ENCODE data around the gene HMGCLL1.

Gene HMGCLL1
- 0 to 0.18 (median 0) reads per million in 18 experiments for total RNA-seq

DNA sequence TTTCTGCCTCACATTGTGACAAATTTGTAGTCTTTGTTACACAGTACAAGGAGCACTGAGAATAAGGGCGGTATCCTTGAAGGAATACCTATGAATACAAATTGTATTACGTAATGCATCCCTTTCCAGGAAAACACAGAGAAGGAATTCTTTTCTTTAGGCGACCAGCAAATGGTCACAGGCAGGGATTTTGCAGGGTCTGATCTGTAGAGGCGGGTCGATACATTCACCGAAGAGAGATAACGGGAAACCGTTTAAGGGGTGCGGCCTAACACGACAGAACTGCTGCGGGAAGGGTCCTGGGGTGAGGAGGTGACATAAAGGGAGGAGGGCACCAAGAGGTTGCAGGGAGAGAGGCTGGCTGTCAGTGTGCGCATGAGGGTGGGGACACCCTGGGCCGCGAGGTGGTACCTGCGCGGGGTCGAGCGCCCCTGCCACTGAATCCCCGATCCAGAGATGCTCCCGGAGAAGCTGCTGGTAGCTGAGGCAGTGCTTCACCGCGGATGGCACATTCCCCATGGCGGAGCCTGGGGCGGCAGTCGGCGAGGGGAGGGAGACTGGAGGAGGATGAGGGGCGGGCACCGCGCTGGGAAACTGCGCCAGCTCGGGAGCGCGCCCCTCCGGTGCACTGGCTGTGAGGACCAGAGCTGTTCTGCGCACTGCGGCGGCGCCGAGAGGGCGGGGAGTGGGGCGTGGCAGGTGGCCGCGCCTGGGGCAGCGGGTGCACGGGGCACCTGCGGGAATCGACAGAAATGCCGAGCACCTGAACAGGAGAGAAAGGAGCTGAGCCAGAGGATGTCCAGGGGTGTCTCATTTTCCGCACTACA is at the start of gene HMGCLL1:
TSS of gene HMGCLL1 (minus strand) at position 656 of the 827 bp plus-strand sequence. CDS start at position 519, 137 bp downstream.
- no peak for DNase-seq

DNA sequence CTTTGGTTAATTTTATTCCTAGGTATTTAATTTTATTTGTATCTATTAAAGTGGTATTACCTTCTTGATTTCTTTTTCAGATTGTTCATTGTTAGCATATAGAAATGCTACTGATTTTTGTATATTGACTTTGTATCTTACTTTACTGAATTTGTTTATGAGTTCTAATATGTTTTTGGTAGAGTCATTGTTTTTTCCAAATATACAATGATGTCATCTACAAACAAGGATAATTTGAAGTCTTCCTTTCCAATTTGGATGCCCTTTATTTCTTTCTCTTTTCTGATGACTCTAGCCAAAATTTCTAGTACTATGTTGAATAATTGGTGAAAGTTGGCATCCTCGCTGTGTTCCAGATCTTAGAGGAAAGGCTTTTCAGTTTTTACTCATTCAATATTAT is 43.0 kb upstream of the HMGCLL1 start:
- no peak for DNase-seq

DNA sequence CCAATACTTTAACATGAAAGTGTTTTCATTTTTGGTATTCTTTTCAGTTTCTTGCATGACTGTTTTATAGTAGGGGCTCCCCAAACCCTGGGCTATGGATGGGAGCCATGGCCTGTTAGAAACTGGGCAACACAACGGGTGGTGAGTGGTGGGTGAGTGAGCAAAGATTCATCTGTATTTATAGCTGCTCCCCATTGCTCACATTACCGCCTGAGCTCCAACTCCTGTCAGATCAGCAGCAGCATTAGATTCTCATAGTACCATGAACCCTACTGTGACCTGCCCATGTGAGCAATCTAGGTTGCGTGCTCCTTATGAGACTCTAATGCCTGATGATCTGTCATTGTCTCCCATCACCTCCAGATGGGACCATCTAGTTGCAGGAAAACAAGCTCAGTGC is 42.3 kb upstream of the HMGCLL1 start:
- no peak for DNase-seq

DNA sequence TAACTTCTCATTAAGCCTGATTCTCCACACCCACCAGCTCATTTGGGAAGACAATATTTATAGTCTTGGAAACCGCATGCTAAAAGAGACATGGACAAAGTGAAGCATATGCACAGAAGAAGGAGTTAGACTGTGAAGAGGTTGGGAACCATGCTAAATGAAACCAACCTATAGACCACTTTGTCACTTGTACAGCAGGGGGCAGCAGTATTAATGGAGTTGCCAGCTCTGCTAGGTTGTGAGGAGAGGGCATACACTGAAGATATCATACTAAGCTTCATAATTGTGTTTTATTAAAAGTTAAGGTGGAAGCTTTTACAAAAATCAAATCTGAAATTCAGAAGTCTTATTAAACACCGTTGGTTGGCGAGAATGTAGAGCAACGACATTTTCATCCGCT is 38.3 kb upstream of the HMGCLL1 start:
- DNase-seq, result peak in 1 of 2 donors; percentile 11

DNA sequence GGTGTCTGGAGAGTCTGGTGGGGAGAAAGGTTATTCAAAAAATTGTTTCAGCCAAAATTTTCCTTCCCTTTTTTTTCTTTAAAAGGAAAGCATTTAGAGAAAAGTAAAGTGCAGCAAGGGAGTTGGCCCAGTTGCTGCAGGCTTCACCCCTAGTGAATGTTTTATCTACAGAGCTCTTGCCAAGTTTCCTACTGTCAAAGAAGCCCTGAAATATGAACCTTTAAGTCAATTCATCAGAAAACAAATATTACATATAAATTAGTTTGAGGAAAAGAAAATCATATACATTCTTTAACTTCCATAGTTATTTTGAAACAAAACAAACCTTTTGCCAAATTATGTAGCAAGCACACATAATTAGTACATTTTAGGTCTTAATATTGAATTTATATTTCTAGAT is 25.0 kb upstream of the HMGCLL1 start:
- DNase-seq, result no peak

DNA sequence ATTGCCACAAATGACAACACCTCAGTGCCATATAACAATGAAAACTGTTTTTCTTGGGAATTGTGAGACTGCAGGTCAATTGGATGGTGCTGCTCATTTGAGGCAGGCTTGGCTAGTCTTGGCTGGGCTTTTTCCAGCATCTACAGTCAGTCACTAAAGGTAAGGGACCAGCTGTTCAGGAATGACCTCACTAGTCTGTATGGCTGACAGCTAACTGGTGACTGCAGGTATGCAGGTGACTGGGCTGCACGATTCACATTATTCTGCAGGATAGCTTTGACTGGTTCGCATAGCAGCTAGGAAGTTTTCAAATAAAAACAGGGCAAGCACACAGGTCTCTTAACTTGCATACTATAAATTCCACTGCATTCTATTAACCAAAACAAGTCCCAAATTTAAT is 22.1 kb upstream of the HMGCLL1 start:
- no peak for DNase-seq

DNA sequence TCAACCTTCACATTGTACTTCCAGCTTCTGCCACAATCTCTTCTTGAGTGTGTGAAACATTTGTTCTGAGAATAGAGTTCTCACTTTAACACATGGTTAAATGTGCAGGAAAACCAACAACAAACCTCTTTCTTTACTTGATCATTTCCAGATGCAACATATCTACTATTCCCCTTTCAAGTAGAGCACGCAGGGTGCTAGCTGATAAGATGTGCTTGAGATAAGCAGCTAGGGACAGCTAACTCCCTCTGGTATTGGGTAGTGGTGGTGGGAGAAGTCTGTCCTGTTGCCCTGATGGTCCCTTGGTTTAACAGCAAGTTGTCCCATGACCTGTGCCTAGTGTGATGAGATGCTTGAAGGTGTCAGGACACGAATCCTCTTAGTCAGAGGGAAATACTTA is 15.4 kb upstream of the HMGCLL1 start:
- DNase-seq, result no peak

DNA sequence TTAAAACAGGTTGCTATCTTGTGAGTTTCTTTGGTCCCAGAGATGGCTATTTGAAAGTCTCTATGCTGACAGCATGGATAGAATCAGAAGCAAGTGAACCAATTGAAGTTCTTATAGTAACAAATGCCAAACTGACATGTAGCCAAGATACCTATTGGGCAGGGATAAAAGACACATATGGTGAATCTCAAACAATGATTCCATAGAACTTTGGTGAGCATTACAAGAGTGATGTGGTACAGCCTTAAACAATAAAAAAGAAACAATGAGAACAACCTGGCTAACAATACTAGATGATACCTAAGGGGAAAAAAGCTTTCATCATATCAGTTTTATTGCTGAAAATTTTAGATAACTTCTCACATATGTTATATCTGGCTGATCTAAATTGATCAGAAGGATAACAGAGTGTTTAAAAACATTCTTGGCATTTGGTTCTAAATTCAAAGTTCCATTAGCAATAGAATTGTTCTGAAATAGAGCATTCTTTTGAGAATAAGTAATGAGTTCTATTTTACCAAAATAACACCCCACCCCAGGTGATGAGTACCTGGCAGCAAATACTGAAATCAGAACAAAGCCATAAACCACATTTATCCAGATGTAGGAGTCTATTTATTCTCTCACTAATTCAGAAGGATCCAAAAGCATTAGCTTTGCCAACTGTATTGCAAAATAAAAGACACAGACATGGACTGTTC is 5.8 kb upstream of the HMGCLL1 start:
- no peak for DNase-seq

DNA sequence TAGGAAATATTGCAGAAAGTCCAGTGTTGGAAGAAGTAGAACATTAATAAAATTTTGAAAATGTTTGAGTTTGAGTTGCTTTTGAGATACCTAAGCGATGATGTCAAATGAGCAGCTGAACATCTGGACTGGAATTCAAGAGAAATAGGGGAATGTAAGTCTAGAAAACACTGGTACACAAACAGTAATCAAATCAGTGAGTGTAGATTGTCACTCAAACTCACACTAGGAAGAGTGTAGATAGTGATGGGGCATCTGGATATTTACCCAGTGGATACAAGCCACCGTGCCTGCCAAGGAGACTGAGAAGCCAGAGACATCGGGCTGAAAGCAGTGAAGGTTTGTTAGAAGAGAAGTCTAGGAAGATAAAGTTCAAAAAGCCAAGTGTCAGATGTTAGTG is 2.2 kb downstream of the HMGCLL1 start:
- DNase-seq, result no peak

DNA sequence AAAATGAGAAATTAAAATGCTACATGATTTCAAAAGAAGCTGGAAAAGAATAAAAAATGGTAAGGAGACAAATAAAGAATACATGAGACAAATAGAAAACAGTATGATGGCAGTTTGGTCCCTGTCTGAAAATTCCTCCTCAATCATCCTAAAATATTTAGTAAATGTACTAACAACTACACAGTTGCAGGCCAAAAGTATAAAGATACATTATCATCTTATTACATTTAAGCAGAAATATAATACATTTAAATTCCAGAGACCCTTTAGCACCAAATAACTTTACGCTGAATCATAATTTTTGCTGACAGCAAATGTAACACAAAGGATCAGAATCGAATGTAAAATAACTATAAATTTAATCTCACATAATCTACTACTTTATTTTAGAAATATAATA is 4.4 kb downstream of the HMGCLL1 start:
- no peak for DNase-seq

DNA sequence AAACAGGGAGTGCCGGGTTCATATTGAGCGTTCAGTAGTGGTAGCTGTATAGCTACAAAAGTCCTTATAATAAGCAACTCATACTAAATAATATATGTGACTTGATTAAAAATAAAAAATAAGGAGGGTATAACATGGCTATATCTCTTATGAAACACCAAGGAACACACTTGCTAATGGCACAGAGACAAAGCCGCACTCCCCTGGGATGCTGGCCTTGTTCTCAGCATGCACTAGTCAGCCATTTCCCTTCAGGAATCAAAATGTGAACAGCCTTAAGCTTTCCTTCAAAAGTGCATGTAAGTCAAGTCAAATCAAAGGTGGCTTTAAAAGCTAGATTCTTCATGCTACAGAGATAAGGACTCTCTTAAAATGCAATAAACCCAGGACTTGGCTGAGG is 9.4 kb downstream of the HMGCLL1 start:
- no peak for DNase-seq

DNA sequence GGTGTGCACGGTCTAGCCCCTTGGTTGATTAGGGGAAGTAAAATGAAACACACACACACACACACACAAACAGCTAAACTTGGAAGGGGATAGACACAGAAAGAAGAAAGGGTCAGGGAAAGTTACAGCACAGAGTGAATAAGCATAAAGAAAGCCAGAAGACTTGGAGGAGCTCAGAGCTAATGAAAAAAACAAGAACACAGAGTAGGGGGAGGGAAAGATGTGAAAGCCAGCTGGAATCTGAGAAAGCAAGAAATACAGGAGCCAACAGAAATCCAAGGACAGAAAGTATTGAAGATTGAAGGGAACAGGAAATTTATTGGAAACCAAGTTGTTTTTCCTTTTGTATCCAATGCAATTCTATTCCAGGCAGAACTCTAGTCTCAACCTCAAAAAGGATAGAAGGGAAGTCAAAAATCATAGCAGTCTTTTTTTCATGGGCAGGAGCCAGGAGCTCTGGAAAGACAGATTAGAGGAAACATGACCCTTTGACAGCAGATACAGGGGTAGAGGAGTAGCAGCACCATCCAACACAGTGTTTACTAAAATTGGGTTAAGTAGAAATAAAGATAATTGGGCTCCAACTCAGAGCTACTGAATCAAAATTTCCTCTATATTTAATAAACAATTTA is 10.1 kb downstream of the HMGCLL1 start:
- DNase-seq, result no peak

DNA sequence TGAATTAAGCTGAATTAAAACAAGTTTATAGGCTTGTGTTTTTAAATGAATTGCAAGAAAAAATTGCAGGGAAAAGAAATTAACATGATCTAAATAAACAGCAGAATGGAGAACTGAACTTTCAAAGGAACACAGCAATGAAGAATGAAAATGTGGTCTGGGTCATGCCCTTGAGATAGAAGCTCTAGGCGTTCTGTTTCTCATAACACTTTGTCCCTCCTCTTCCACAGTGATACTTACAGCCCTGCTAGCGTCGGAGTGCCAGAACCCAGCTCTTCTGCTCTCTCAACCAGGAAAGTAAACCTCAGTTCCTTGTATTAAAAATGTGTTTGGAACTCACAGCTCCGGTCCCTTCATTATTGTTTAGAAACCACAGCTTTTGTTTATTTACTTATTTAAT is 11.4 kb downstream of the HMGCLL1 start:
- no peak for DNase-seq

DNA sequence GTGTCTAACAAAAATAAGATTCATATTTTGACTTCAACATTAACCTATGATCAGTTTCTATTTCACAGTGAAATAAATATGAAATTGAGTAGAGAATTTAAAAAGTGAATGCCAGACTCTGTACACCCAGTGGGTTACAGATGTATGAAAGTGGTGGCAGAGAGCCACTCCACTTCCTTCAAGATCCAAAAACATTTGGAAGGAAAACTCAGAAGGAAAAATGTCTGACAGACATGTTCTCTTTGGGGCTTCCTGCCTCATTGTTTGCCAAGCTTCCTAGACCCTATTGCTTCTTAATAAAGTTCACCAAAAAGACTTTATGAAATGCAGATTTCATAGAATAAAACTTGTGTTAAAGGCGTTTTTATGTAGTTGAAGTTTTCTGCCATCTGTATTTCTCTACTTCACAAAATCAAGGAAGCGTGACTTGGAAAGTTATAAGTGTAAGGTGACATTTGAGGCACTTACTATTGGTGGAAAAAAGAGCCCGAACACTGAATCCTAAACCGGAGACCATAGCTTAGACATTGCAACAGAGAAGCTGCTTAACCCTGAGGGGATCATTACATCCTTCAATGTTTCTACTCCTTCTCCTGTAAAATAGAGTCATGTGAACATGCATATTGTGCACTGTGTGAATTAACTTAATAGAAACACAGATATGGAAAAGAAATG is 12.8 kb downstream of the HMGCLL1 start:
- DNase-seq, result no peak

DNA sequence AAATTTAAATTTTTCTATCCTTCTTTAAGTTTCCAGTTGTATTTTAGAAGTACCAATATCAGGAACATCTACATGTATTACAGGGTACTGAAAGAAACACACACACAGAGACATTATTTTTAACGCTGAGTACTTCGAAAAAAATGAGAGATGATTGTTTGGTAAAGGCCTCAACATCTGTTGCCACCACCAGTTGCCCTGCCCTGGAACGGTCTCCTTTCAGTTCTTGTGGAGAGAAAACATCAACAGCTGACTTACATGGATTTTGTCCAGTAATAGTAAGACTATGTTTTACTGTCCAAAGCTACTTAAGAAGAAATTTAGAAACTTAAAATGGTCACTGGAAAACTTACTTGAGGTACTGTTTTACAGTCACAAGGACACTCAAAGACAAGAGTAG is 16.7 kb downstream of the HMGCLL1 start:
- DNase-seq, result no peak

DNA sequence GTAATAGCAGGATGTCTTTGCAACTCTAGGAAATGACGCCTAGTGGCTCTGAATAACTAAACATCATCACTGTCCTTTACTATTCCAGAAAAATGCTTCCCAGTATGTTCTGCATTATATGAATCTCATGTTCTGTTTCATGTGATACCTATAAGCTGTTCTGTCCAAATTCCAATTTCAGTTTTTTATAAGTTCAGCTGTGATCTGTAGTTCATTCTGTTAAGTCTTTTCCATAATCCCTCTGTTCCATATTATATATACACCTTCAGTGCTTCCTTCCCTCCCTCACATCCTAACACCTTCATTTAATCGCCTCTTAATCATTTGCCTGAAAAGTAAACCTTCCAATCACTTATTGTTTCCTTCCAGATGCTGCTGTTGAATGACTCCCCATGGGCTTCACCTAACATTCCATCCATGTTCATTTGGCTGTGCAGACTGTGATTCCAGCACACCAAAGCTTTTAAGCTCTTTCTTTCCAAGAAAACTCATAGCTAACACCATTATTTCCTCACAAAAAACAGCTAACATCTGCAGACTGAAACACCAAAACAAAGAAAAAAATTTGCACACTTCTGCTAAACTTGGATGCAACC is 18.6 kb downstream of the HMGCLL1 start:
- DNase-seq, result no peak

DNA sequence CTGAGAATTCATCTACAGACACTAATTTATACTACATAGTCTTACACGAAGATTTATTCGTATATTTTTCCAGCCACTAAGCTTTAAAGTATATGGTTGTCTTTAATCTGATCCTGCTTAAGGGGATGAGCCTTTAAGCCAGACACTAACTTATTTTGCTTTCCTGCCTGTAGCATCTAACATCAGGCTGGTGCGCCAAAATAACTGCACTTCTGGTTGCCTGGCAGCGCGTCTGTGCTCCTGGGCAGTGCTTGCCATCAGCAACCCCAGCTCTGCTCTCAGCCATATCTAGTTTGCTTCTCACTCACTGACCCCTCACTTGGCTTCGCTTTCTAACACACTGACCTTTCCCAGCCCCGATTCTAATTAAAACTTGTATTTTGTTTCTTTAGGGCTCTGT is 21.8 kb downstream of the HMGCLL1 start:
- DNase-seq, result no peak

DNA sequence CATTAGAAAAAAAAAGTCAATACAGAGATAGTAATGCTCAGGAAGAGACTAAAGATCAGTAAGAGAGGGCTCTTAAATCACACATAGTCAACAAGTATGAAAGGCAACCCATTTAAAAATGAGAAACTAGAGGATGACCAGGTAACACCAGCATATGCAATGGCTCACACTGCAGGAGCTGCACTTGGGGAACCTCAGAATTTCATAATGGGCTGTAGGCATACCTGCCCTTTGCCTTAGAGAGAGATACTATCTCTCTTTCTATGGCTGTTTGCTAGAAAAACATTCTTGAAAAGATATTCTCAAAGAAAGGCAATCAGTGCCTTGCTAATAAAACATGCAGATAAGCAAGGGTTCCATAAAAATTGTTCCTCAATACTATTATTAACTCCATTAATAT is 33.2 kb downstream of the HMGCLL1 start:
- DNase-seq, result no peak

DNA sequence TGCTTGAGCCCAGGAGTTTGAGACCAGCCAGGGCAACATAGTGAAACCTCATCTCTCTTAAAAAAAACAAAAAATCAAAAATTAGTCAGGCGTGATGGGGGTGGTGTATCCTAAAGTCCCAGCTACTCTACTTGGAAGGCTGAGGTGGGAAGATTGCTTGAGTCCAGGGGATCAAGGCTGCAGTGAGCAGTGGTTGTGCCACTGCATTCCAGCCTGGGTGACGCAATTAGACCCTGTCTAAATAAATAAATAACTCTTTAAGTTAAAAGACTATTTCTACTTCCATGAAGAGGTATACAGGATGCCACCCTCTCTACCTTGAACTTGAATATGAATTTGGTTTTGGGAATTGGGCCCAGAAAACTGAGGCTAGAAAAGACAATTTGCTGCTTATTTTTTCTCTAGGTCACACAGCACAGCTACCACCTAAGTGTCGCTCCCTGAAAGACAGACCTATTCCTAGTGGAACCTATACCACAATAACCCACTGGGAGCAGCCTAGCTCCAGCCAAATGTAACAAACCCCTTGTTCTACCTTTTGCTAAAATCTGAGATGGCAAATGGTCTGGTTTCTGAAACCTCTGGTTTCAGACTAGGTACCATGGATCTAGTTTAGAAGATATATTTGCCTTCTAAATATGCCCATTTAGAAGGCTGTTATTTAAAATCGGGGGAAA is 35.2 kb downstream of the HMGCLL1 start:
- DNase-seq, result no peak

DNA sequence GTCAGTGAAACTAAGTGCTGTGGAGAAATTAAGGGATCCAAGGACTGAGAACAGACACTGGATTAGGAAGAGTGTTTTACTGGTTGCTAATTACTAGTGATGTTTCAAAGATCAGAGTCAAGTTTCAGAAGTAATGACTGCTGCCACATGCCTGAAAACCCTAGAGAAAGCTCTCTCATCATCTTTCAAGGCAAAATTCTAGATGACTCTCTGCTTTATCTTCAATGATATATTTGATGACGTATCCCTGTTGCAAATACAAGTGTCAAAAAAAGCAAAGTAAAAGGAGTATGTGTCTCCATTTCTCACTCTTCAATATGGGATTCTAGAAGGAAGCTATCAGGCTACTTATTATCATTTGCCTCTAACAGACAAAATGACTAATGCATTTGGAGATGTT is 38.0 kb downstream of the HMGCLL1 start:
- DNase-seq, result no peak

DNA sequence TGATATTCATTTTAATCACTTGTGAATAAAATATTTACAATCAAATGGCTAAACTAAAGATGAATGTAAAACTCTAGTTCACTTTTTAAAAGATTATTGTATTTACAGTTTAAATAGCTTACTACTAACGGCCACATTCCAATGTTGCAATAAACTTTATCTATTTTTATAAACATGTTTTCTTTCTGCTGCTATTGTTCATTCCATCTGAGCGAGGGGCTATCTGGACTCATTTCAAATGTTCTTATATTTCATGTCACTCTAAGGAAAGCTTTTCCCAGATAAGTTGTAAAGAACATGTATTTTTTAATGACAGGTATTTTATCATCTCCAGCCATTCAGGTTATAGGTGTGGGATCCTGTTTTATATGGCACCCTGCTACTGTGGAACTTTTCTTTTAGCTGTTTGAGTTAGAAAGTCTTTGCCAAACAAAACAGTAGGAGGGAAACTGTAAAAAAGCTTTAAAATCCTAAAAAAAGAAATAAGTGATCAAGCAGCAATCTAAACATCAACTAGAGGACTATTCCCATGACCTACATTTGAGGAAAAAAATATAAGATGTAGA is 42.5 kb downstream of the HMGCLL1 start:
- no peak for DNase-seq

DNA sequence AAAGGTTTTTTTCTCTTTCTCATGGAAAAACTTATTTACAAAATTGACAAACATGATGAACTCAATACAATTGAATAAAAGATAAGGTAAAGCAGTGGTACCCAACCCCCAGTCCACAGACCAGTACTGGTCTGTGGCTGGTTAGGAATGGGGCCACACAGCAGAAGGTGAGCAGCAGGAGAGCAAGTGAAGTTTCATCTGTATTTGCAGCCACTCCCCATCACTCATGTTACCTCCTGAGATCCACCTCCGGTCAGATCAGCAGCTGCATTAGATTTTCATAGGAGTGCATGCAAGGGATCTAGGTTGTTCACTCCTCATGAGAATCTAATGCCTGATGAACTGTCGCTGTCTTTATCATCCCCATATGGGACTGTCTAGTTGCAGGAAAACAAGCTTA is 47.5 kb downstream of the HMGCLL1 start:
- no peak for DNase-seq

Data from inflammatory macrophage (primary cell).